ENCODE results near the gene CDC42BPA.

DNA sequence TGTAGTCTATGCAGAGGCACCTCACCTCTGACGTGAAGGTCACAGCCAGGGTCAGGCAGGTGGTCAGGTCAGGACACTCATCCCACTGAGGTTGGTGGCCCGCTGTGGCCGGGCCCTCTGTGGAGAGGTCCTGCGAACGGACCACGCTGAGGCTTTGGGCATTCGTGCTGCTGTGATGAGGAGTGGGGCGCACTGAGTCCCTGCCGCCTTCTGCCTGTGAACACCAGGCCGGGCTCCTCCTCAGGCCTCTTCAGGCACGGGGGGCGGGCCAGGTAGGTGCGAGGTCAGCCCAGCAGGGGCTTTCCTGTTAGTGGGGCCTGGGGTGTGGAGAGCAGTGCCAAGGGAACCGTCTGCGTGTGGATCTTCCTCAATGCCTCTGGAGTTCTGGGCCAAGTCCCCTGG, 339.2 kb downstream of the CDC42BPA start:
- TF ChIP-seq EZH2 (IDR thresholded peaks at IDR 0.05) (no peak), POLR2AphosphoS5 (IDR thresholded peaks at IDR 0.05; ENCODE audit: borderline replicate concordance, low read depth, low read length) (no peak)

Data from SK-N-MC (cell line).